Measurements from ENCODE around the gene TSPAN9.

The TSPAN9 gene

DNA sequence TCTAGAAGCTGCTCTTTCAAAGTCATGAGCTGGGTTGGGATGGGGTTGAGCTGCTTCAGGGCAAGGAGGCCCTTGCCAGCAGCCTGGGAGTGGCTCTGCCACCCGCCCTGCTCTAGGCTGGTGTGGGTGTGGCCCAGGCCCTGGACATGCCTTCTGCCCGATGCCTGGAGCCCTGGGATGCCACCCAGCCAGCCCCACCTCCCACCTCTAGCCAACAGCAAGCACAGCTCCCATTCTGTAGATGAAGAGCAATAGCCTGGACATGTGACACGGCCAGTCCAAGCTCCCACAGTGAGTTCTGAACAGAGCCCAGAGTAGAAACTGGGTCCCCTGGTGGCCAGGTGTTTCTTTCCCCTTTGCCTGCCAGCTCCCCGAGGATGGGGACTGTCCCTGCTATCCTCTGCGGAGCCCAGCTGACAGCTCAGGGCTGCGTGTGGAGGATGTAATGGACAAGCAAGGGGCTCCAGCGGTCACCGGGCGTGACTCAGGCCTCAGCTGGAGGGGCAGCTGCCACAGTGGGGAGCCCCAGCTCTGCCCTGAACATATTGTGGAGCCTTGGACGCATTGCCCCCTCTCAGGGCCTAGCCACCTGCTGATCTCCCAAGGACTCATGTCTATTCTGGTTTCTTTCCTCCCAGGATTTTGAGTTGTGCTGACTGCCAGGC, 165.2 kb downstream of the TSPAN9 start:
- TF ChIP-seq, protein P1, sequence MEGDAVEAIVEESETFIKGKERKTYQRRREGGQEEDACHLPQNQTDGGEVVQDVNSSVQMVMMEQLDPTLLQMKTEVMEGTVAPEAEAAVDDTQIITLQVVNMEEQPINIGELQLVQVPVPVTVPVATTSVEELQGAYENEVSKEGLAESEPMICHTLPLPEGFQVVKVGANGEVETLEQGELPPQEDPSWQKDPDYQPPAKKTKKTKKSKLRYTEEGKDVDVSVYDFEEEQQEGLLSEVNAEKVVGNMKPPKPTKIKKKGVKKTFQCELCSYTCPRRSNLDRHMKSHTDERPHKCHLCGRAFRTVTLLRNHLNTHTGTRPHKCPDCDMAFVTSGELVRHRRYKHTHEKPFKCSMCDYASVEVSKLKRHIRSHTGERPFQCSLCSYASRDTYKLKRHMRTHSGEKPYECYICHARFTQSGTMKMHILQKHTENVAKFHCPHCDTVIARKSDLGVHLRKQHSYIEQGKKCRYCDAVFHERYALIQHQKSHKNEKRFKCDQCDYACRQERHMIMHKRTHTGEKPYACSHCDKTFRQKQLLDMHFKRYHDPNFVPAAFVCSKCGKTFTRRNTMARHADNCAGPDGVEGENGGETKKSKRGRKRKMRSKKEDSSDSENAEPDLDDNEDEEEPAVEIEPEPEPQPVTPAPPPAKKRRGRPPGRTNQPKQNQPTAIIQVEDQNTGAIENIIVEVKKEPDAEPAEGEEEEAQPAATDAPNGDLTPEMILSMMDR (conservative IDR thresholded peaks at IDR 0.05; ENCODE audit: low read length), result no peak
- no peak overlapping the region for H3K4me3 ChIP-seq (ENCODE audit: low read length)
- DNase-seq (ENCODE audit: low read depth), result no peak

DNA sequence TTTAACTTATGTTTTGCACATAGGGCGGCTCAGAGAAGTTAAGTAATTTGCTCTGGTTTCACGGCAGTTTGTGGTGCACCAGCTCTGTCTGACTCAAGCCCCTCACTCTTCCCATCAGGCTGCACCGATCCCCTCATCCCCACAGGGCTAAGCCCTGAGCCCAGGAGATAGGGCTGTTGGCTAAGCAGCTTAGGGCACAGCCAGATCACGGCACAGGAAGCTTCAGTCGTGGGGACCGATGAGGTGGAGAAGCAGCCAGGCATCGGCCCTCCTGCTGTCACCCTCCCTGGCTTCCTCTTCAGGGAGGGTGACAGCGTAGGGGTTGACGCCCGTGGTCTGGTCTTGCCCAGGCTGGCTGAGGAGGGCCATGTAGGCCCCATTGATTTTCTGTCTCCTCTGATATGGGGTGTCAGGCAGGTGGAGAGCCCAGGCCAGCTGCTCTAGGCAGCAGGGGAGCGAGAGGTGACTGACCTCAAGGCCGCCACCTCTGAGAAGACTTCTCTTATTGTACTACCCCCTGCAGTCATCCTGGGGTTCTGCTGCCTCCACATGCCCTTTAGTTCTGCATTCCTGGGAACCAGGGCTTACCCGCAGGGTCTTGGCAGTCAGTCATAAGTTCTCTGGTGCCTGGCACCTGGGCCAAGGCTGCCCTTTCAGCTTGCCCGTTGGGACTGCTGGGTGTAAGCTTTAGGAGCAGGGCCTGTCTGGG, 166.4 kb downstream of the TSPAN9 start:
- TF ChIP-seq, protein P1 (conservative IDR thresholded peaks at IDR 0.05; ENCODE audit: low read length), result no peak
- no peak for DNase-seq (ENCODE audit: low read depth)
- no peak overlapping the region for H3K4me3 ChIP-seq (ENCODE audit: low read length)

- DNase-seq (ENCODE audit: low read depth), result no peak
- no peak overlapping the region for H3K4me3 ChIP-seq (ENCODE audit: low read length)
- TF ChIP-seq, protein P1 (conservative IDR thresholded peaks at IDR 0.05; ENCODE audit: low read length), result no peak
These were observed 167.1 kb downstream of the TSPAN9 start for GRCh38 chr12:3244219-3244750.

GRCh38 chr12:3246253-3246652, 169.1 kb downstream of the TSPAN9 start:
- no peak overlapping the region for H3K4me3 ChIP-seq (ENCODE audit: low read length)
- DNase-seq (ENCODE audit: low read depth), result no peak
- TF ChIP-seq, protein P1 (conservative IDR thresholded peaks at IDR 0.05; ENCODE audit: low read length), result no peak

GRCh38 chr12:3247077-3247476, 169.9 kb downstream of the TSPAN9 start:
- no peak for DNase-seq (ENCODE audit: low read depth)

GRCh38 chr12:3247629-3248161, 170.5 kb downstream of the TSPAN9 start:
- no peak for DNase-seq (ENCODE audit: low read depth)
- TF ChIP-seq, protein P1 (conservative IDR thresholded peaks at IDR 0.05; ENCODE audit: low read length), result no peak
- H3K4me3 ChIP-seq (ENCODE audit: low read length), result no peak overlapping the region

More at GRCh38 chr12:3247077-3247476, 169.9 kb downstream of the TSPAN9 start:
- TF ChIP-seq, protein P1 (conservative IDR thresholded peaks at IDR 0.05; ENCODE audit: low read length), result no peak
- no peak overlapping the region for H3K4me3 ChIP-seq (ENCODE audit: low read length)

All from AG10803 (cell line).